Mucosa of stomach (tissue), 1 donor: ENCODE results near the gene PRLR.
"Not testable (repeated sequence)": the region's sequence is repeated elsewhere in the genome, so short reads cannot be mapped to it uniquely, and the experiment has no call there.

Source experiments
- H3K27me3 ChIP-seq: one replicate; pipeline ENCODE4 v1.7.0; 2013; ENCODE audit warnings: mild to moderate bottlenecking, low read length; ENCODE audit not compliant: control insufficient read depth, insufficient read depth
- H3K36me3 ChIP-seq: one replicate; pipeline ENCODE4 v1.7.0; 2013; ENCODE audit warnings: low read length; ENCODE audit not compliant: control insufficient read depth, insufficient read depth
- H3K4me1 ChIP-seq: one replicate; pipeline ENCODE4 v1.7.0; 2013; ENCODE audit warnings: mild to moderate bottlenecking, low read length; ENCODE audit not compliant: control insufficient read depth, insufficient read depth
- H3K4me3 ChIP-seq: one replicate; pipeline ENCODE4 v1.7.0; 2013; ENCODE audit warnings: low read length
- H3K9ac ChIP-seq: one replicate; pipeline ENCODE4 v1.7.0; 2013; ENCODE audit warnings: mild to moderate bottlenecking, low read length, moderate library complexity
- H3K9me3 ChIP-seq: one replicate; pipeline ENCODE4 v1.7.0; 2013; ENCODE audit warnings: mild to moderate bottlenecking, low read length, moderate library complexity; ENCODE audit not compliant: control insufficient read depth
- donor health status: Pancreatic carcinoma.

The PRLR gene

GRCh38 chr5:35103637-35104299 is 126.5 kb downstream of the PRLR start:
- Histone ChIP-seq H3K36me3 (no peaks in the 10 kb centered on the region), H3K9me3 (no peaks in the 10 kb centered on the region), H3K4me1 (no peaks in the 10 kb centered on the region), H3K9ac (no peak overlapping the region), H3K4me3 (no peak overlapping the region), H3K27me3 (no peaks in the 10 kb centered on the region)

- H3K27me3 ChIP-seq, H3K36me3 ChIP-seq, H3K4me1 ChIP-seq, H3K4me3 ChIP-seq, H3K9me3 ChIP-seq, H3K9ac ChIP-seq: not testable (repeated sequence)
Measured at GRCh38 chr5:35101720-35102119, 128.6 kb downstream of the PRLR start.

GRCh38 chr5:35101016-35101415 is 129.3 kb downstream of the PRLR start:
- Histone ChIP-seq H3K9ac (no peak overlapping the region), H3K36me3 (no peaks in the 10 kb centered on the region), H3K4me3 (no peak overlapping the region), H3K27me3 (no peaks in the 10 kb centered on the region), H3K9me3 (no peaks in the 10 kb centered on the region), H3K4me1 (peaks cover 6% of the 10 kb centered on the region)

GRCh38 chr5:35098214-35098613 is 132.1 kb downstream of the PRLR start:
- H3K4me1 ChIP-seq = peaks cover 29% of the 10 kb centered on the region
- H3K36me3 ChIP-seq = no peaks in the 10 kb centered on the region
- H3K9me3 ChIP-seq = no peaks in the 10 kb centered on the region
- H3K27me3 ChIP-seq = no peaks in the 10 kb centered on the region
- H3K4me3 ChIP-seq = no peak overlapping the region
- no peak overlapping the region for H3K9ac ChIP-seq

- Histone ChIP-seq H3K9me3 (no peaks in the 10 kb centered on the region), H3K4me3 (no peak overlapping the region), H3K36me3 (no peaks in the 10 kb centered on the region), H3K27me3 (no peaks in the 10 kb centered on the region), H3K4me1 (peaks cover 39% of the 10 kb centered on the region), H3K9ac (no peak overlapping the region)
Measured at GRCh38 chr5:35096932-35097331, 133.4 kb downstream of the PRLR start.

GRCh38 chr5:35096216-35096615 is 134.1 kb downstream of the PRLR start:
- no peaks in the 10 kb centered on the region for H3K27me3 ChIP-seq
- no peaks in the 10 kb centered on the region for H3K36me3 ChIP-seq
- no peaks in the 10 kb centered on the region for H3K9me3 ChIP-seq
- no peak overlapping the region for H3K9ac ChIP-seq
- no peak overlapping the region for H3K4me3 ChIP-seq
- peaks cover 45% of the 10 kb centered on the region for H3K4me1 ChIP-seq

- Histone ChIP-seq H3K4me3 (no peak overlapping the region), H3K4me1 (peaks cover 45% of the 10 kb centered on the region)
Measured at GRCh38 chr5:35095366-35095765, 134.9 kb downstream of the PRLR start.

GRCh38 chr5:35094948-35095347 is 135.3 kb downstream of the PRLR start:
- Histone ChIP-seq H3K9ac (no peak overlapping the region), H3K4me1 (peaks cover 46% of the 10 kb centered on the region), H3K27me3 (no peaks in the 10 kb centered on the region), H3K36me3 (no peaks in the 10 kb centered on the region), H3K9me3 (no peaks in the 10 kb centered on the region), H3K4me3 (no peak overlapping the region)

More at GRCh38 chr5:35095366-35095765, 134.9 kb downstream of the PRLR start:
- Histone ChIP-seq H3K9me3 (no peaks in the 10 kb centered on the region), H3K27me3 (no peaks in the 10 kb centered on the region), H3K9ac (no peak overlapping the region), H3K36me3 (no peaks in the 10 kb centered on the region)

GRCh38 chr5:35092703-35093102 is 137.6 kb downstream of the PRLR start:
- H3K4me1 ChIP-seq = peaks cover 53% of the 10 kb centered on the region
- no peaks in the 10 kb centered on the region for H3K9me3 ChIP-seq
- no peak overlapping the region for H3K9ac ChIP-seq
- H3K4me3 ChIP-seq = no peak overlapping the region
- no peaks in the 10 kb centered on the region for H3K27me3 ChIP-seq
- H3K36me3 ChIP-seq = no peaks in the 10 kb centered on the region

- no peak overlapping the region for H3K4me3 ChIP-seq
- no peaks in the 10 kb centered on the region for H3K9me3 ChIP-seq
- peaks cover 53% of the 10 kb centered on the region for H3K4me1 ChIP-seq
- no peak overlapping the region for H3K9ac ChIP-seq
- H3K27me3 ChIP-seq = no peaks in the 10 kb centered on the region
- H3K36me3 ChIP-seq = no peaks in the 10 kb centered on the region
Measured at GRCh38 chr5:35091704-35092103, 138.6 kb downstream of the PRLR start.

- H3K9me3 ChIP-seq = no peaks in the 10 kb centered on the region
- no peak overlapping the region for H3K9ac ChIP-seq
- no peak overlapping the region for H3K4me3 ChIP-seq
- no peaks in the 10 kb centered on the region for H3K27me3 ChIP-seq
- H3K36me3 ChIP-seq = no peaks in the 10 kb centered on the region
- H3K4me1 ChIP-seq = peaks cover 33% of the 10 kb centered on the region
Measured at GRCh38 chr5:35089334-35090314, 140.7 kb downstream of the PRLR start.

- H3K4me1 ChIP-seq = peaks cover 21% of the 10 kb centered on the region
- H3K36me3 ChIP-seq = no peaks in the 10 kb centered on the region
- no peak overlapping the region for H3K9ac ChIP-seq
- H3K9me3 ChIP-seq = no peaks in the 10 kb centered on the region
- no peak overlapping the region for H3K4me3 ChIP-seq
- H3K27me3 ChIP-seq = no peaks in the 10 kb centered on the region
Measured at GRCh38 chr5:35087991-35088390, 142.3 kb downstream of the PRLR start.
